GM19397 (cell line): Measurements from ENCODE around the gene C10orf62.
"Not testable (repeated sequence)": the region's sequence is repeated elsewhere in the genome, so short reads cannot be mapped to it uniquely, and the experiment has no call there.

ENCODE experiments used
- ATAC-seq: cut with Tn5 transposase; IDR thresholded peaks from one replicate; pipeline ENCODE4 v1.9.1; 2021; ENCODE audit warnings: mild to moderate bottlenecking, moderate library complexity; ENCODE audit not compliant: unreplicated experiment

C10orf62 gene

DNA sequence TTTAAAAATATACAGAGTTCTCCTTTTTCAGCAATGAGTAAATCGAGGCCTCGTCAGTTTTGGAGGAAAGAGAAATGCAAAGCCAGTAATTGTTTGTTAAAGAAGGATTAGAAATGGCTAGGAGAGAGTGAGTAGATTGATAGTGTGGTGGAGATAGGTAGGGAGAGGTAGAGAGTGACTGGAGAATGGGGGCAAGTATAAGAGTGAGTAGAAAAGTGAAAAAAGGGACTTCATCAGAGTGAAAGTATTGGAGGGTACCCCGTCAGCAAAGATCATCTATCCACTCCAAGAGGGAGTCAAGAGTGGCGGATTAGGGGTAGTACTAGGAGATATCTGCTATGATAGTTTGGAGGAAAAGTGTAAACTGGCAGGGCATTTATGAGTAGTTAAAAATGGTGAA lies 26.2 kb upstream of the C10orf62 start:
- ATAC-seq: no peak

DNA sequence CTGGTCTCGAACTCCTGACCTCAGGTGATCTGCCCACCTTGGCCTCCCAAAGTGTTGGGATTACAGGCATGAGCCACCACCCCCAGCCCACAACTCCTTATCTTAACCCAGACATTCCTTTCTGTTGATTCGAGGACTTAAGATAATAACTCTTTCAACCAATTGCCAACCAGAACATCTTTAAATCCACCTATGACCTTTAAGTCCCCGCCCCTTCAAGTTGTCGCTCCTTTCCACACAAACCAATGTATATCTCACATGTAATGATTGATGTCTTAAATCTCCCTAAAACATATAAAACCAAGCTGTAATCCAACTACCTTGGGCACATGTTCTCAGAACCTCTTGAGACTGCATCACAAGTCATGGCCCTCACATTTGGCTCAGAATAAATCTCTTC lies 24.7 kb upstream of the C10orf62 start:
- ATAC-seq: no peak

DNA sequence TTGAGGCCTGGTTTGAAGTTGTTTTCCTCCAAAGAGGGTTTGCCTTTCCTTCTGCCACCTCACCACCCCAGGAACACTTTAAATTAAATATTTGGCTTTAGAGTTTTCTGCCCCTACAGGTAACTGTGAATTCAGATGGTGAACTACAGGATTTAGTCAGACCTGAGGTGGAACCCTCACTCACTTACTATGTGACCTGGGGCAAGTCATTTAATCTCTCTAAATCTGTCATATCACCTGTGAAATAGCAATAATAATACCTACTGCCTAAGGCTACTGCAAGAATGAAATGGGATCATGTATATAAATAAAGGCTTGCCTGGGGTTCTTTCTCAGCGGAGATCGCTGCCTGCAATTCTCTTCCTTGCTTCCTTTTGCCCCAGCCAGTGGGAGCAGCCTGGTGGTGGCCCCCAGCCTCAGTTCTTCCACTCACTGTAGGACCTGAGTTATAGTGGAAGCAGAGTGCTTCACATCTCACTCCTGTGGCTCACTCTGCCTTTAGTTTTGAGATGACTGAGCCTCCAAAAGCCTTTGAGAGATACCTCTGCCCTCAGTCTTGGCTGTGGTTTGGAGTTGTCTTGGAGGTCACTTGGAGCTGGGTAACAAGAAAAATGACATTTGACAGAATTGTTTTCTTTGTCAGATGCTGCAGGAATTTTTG lies 23.1 kb upstream of the C10orf62 start:
- no peak for ATAC-seq

DNA sequence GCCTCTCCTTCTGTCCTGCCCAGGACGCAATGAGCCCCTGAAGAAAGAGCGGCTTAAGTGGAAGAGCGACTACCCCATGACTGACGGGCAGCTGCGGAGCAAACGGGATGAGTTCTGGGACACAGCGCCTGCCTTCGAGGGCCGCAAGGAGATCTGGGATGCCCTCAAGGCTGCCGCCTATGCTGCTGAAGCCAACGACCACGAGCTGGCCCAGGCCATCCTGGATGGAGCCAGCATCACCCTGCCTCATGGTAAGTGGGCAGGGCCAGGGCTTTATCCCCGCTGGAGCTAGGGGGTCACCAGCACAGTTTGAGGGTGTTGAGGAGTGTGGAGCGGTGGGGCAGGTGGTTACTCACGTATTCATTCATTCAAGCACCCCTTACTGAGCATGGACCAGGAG lies 21.6 kb upstream of the C10orf62 start:
- no peak for ATAC-seq

DNA sequence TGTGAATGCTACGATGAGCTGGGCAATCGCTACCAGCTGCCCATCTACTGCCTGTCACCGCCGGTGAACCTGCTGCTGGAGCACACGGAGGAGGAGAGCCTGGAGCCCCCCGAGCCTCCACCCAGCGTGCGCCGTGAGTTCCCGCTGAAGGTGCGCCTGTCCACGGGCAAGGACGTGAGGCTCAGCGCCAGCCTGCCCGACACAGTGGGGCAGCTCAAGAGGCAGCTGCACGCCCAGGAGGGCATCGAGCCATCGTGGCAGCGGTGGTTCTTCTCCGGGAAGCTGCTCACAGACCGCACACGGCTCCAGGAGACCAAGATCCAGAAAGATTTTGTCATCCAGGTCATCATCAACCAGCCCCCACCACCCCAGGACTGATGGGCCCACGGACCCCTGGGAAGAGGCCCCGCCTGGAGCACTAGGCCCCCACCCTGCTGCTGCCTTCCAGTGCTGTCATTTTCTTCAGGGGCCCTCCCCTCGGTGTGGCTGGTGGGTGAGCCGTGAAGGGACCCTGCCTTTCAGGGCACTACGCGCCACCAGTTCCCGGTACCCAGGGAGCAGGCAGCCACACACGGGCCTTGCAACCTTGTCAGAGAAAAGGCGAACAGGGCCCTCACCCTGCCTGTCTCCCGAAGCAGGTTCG lies 19.3 kb upstream of the C10orf62 start:
- no peak for ATAC-seq

DNA sequence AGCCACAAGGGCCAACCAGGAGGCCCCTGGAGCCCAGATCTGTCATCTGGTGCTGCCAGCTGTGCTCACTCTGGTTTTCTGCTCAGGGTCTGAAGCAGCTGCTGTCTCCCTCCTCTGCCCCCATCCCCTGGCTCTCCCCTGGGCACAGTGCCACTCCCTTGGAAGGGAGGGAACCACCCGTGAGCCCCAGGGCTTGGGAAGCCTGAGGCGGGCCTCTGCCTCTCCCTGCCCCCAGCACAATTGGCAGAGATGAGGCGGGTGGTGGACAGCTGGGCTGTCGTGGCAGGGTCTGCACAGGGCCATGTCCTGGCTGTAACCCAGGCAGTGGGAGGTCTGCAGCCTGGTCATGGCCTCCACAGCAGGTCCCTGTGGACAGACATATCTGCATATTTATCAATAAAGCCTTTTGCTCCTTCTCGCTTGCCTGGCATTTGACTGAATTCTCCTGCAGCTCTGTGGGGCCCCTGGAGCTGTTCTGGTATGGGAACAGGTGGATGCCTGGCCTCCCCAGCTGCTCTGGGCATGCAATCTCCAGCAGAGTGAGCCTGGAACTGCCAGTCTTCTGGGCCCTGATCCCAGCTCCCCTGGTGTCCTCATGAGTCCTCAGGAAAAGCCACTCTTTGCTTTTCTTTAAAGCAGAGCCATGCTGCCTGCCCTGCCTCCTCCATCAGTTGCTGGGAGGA lies 18.6 kb upstream of the C10orf62 start:
- ATAC-seq: no peak

DNA sequence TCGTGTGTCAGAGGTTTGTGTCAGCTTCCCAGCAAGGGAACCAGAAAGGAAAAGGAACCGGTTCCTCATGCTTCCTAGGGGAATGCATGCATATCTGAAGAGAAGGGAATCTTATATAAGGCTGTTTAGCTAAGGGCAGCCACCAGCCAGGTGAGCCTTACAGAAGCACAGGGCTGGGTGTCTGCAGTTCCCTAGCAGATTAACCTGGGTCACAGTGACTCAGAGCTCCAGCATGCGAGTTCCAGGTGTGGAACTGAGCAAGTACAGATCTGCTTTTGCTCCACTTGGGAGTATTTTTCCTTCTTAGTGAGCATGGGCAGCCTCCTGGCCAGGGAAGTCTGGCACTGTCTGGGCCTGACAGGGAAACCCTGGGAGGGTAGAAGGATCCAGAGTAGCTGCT lies 17.9 kb upstream of the C10orf62 start:
- no peak for ATAC-seq

DNA sequence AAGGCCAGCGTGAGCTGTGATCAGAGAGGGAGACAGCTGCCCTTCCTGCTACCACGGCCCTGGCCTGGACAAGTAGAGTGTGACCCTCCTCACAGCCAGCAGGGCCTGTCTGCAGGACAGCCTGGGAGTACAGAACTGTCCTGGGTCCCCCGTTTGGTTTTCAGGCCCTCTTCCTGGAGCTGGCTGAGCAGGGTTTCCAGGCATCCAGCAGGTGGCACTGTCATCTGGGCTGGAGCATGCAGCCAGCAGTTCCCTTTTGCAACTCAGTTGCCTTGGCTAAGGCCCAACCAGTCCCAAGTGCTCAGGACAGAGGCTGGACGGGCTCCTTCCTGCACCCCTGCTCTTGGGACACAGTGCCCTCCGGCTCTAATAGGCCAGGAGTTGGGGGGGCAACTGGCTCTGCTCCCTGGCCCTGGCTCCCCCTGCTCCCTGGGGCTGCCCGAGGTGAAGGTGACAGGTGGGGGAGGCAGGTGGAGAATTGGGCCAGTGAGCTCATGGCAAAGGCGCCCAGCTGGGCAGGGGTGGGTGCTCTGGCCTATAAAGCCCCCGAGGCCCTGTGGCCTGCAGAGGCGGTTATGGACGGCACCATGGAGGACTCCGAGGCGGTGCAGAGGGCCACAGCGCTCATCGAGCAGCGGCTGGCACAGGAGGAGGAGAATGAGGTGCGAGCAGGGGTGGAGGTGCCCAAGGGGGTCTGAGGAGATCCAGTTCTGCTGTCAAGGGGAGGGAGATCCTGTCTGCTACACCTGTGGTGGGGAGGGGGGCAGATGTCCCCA lies 17.1 kb upstream of the C10orf62 start, which contains the start of gene ANKRD2:
Gene ANKRD2, plus strand, starts transcription at position 566 of the 776 bp plus-strand sequence. Its CDS starts 10 bp downstream, at position 576.
- no peak for ATAC-seq

DNA sequence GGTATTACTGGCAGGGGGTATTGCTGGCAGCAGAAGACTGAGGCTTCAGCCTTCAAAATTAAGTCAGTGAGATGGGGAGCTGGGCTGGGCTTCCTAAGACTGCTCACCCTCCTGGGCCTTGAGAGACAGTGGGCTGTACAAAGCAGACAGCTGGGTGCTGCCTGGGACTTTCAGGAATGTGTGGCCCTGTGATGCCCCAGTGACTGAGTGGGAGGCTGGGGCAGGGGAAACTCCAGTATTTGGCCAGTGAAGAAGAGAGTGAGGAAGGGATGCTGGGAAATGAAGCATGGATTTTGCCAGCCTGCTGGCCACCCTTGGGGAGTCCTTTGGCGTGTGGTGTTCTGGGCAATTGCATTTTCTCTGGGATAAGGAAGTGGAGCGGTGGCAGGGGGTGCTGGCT lies 16.5 kb upstream of the C10orf62 start:
- ATAC-seq: no peak

DNA sequence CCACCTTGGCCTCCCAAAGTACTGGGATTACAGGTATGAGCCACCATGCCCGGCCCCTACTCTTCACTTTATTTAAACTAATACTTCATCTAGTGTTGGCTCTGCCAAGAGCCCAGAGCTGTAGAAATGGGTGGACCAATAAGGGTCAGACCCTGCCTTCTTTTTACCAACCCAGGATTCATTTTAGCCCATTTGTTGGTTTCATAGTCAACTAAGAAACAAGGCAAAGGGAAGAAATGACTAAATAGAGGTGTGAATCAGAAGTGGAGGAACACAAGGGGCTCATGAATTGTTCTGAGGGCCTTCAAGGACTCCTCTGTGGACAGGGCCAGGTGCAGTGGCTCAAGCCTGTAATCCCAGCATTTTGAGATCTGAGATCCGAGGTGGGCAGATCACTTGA lies 15.8 kb upstream of the C10orf62 start:
- no peak for ATAC-seq

DNA sequence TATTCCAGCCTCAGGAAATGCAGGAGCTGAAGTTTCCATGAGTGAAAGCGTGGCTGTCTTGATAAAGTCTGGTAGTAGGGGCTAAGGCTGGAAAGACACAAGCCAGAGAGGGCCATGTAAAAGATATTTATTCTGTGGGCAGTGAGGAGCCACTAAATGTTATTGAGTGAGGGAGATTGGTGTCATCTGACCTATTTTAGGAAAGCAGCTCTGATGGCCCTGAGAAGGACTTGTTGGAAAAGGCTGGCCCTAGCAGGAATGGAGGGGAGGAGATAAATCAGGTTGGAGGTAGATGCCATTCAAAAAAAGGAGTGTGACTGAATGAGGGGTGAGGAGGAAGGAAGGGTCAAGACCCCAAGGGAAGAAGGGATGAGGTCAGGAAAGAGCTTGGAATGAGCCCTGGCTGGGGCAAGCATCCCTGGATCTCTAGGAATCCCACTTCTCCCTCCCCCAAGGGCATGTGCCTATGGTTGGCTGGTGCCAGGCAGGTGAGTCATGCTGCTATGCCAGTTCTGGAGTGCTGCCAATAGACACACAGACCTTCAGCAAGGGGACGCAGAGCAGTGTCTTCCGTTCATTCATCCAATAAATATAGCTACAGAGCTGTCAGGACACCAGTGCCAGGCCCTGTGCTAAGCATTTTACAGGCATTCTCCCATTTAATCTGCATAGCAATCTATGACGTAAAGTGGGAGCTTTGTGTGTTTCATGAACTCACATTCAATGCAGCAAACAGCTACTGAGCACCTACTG lies 15.0 kb upstream of the C10orf62 start:
- no peak for ATAC-seq

DNA sequence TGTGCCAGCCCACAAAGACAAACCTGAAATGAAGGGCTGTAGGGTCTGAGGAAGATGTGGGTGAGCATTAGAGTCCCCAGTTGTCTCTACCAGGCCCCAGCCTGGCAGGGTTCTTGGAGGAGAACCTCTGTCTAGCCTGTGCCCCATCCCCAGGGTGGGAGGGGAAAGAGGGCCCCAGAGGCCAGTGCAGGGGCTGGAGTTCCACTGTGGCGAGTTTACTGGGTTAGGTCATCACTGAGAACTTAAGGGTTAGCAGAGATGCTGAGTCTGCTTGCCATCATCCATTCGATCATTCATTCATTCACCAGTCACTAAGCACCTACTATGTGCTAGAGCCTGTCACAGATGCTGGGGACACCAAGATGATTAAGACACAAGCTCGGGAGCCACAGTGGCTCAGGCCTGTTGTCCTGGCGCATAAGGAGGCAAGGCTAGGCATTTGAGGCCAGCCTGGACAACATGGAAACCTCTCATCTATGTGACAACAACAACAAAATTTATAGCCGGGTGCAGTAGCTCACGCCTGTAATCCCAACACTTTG lies 14.3 kb upstream of the C10orf62 start:
- no peak for ATAC-seq

DNA sequence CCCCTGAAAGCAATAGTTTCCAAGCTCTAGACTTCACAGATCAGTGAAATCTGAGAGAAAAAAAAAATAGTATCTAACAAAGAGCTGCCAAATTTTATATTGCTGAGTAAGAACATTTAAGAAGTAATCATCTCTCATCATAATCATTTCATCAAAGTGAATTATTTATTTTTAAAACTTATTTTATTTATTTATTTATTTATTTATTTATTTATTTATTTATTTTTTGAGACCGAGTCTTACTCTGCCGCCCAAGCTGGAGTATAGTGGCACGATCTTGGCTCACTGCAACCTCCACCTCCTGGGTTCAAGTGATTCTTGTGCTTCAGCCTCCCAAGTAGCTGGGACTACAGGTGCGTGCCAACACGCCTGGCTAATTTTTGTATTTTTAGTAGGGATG lies 13.0 kb upstream of the C10orf62 start:
- ATAC-seq: not testable (repeated sequence)

DNA sequence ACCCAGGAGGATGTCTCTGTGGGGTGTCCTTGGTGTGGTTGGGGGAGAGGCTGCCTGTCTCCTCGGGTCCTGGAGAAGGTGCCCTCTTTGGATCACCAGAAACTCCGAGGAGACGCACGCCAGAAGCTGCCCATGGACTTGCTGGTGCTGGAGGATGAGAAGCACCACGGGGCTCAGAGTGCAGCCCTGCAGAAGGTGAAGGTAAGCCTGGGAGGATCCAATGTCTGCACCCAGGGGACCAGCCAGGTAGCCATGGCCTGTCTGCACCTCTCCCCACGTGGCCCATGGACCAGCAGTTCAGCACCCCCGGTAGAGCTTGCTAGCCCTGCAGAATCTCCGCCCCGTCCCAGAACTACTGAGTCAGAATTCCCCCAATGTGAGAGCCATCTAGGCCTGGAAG lies 11.8 kb upstream of the C10orf62 start:
- ATAC-seq: no peak

DNA sequence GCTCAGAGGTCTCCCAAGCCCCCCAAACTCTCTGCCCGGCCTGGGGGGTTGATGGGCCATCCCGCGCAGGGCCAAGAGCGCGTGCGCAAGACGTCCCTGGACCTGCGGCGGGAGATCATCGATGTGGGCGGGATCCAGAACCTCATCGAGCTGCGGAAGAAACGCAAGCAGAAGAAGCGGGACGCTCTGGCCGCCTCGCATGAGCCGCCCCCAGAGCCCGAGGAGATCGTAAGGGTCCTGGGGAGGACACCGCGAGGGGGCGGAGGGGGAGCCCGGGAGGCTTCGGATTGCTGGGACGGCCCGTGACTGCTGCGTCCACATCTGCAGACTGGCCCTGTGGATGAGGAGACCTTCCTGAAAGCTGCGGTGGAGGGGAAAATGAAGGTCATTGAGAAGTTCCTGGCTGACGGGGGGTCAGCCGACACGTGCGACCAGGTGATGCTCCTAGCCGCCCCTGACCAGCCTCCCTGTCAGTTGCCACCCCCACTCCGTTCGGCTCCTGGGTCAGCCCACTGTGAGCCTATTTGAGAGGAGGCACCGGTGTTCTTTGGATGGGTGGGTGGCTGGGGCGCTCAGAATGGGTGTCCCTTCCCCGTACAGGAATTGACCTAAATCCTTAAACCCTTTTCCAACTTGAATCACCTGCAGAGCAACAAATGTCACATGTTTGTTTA lies 11.2 kb upstream of the C10orf62 start:
- no peak for ATAC-seq

DNA sequence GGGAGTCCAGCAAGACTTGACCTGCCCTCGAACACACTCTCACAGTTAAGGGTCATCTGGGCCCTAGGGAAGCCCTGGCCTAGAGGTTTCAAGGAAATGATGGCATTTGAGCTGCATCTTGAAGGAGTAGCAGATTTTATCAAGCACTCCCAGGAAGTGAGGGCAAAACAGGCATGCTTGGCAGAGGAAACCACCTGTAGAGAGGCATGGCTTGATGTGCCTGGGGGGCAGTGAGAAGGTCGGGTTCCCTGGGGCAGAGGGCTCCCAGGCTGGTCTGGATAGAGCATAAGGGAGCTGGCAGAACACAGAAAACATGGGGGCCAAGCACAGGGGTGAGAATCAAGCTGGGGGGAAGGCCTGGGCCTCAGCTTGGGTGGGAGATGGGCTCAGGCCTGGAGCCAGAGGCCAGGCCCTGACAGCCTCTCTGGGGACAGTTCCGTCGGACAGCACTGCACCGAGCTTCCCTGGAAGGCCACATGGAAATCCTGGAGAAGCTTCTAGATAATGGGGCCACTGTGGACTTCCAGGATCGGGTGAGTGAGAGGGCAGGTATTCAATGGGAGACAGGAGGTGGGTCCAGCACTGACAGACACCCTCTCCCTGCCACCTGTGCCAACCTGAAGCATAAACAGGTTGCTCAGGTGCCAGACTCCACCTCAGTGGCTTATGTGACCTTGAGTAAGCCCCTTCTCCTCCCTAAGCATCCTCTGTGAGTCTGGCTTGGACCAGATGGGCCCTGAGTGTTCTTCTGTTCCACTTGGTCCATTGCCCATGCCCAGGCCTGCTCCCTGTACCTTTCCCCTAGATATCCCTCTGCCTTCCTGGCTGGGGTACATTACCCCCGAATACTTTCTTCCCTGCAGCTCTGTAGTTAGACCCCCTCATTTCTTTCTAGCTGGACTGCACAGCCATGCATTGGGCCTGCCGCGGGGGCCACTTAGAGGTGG lies 8.8 kb upstream of the C10orf62 start:
- ATAC-seq: no peak

DNA sequence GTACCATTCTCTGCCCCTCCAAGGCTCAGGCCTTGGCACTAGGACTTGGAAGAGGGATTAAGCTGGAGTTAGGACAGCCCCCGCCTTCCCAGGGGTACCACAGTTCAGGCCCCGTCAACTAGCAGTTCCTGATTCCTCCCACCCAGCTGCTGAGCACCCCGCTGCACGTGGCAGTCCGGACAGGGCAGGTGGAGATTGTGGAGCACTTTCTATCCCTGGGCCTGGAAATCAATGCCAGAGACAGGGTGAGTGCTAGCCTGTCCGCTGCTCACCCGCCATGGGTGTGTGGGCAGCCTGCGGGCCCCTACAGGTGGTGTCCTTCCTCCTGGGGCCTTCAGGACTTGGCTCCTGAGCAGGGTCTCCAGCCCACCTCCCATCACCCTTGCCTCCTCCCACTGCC lies 7.4 kb upstream of the C10orf62 start:
- no peak for ATAC-seq

DNA sequence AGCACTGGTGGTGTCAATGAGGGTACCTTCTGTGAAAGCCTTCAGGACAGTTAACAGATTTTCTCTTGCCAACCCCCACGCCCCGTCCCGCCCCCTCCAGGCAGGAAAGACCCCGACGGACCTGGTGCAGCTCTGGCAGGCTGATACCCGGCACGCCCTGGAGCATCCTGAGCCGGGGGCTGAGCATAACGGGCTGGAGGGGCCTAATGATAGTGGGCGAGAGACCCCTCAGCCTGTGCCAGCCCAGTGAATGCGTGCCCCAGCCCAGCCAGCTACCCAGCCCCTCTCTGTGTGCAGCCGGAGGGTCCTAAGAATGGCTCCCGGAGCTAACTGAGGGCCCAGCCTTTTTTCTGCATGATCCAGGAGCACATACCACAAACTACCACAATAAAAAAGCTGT lies 6.0 kb upstream of the C10orf62 start:
- ATAC-seq: no peak
